Renal cortical epithelial cell (primary cell): Measurements from ENCODE around the gene TMEM135. TPM values are rescaled to one million over a fixed set of nuclear protein-coding genes. Genes with fewer than 3 reads are reported as not detected.
"Not testable (repeated sequence)": the region's sequence is repeated elsewhere in the genome, so short reads cannot be mapped to it uniquely, and the experiment has no call there.

Source experiments
- DNase-seq: peaks from one replicate; pipeline ENCODE4 v3.0.0-alpha.2; 2011; ENCODE audit warnings: low read depth
- total RNA-seq: library from RNA; depleted of rRNA; stranded (reverse); fragments of >200 nt; gene quantifications from 2 replicates; pipeline ENCODE4 v1.2.3, GENCODE V29; 2014

The TMEM135 gene
- total RNA-seq, 1 donor from 2014 or later, result 22.1 TPM

- DNase-seq, result no peak
Measured at GRCh38 chr11:87141980-87142514, 104.3 kb downstream of the TMEM135 start.

GRCh38 chr11:87142594-87142993, 104.9 kb downstream of the TMEM135 start:
- no peak for DNase-seq

- no peak for DNase-seq
Measured at GRCh38 chr11:87143641-87144040, 105.9 kb downstream of the TMEM135 start.

GRCh38 chr11:87144252-87144651, 106.5 kb downstream of the TMEM135 start:
- DNase-seq, result peak; percentile 15

- DNase-seq, result no peak
Measured at GRCh38 chr11:87148749-87149148, 111.0 kb downstream of the TMEM135 start.

GRCh38 chr11:87149782-87150181, 112.0 kb downstream of the TMEM135 start:
- DNase-seq, result not testable (repeated sequence)

- no peak for DNase-seq
Measured at GRCh38 chr11:87150936-87151335, 113.2 kb downstream of the TMEM135 start.

GRCh38 chr11:87154246-87154645, 116.5 kb downstream of the TMEM135 start:
- no peak for DNase-seq

GRCh38 chr11:87156970-87157369, 119.2 kb downstream of the TMEM135 start:
- no peak for DNase-seq

GRCh38 chr11:87169076-87169475, 131.3 kb downstream of the TMEM135 start:
- DNase-seq, result not testable (repeated sequence)

GRCh38 chr11:87173185-87174039, 135.7 kb downstream of the TMEM135 start:
- DNase-seq, result peak; percentile 91

GRCh38 chr11:87174870-87175269, 137.1 kb downstream of the TMEM135 start:
- no peak for DNase-seq

GRCh38 chr11:87176044-87176443, 138.3 kb downstream of the TMEM135 start:
- DNase-seq, result peak; percentile 50

- no peak for DNase-seq
Measured at GRCh38 chr11:87179621-87180020, 141.9 kb downstream of the TMEM135 start.

GRCh38 chr11:87180742-87181141, 143.0 kb downstream of the TMEM135 start:
- peak; percentile 55 for DNase-seq

GRCh38 chr11:87181143-87181542, 143.4 kb downstream of the TMEM135 start:
- DNase-seq, result no peak

GRCh38 chr11:87185228-87185627, 147.5 kb downstream of the TMEM135 start:
- no peak for DNase-seq

- no peak for DNase-seq
Measured at GRCh38 chr11:87187076-87187475, 149.3 kb downstream of the TMEM135 start.

GRCh38 chr11:87187930-87188329, 150.2 kb downstream of the TMEM135 start:
- no peak for DNase-seq

GRCh38 chr11:87188396-87188795, 150.7 kb downstream of the TMEM135 start:
- not testable (repeated sequence) for DNase-seq

GRCh38 chr11:87188921-87189320, 151.2 kb downstream of the TMEM135 start:
- not testable (repeated sequence) for DNase-seq

- no peak for DNase-seq
Measured at GRCh38 chr11:87190071-87190470, 152.3 kb downstream of the TMEM135 start.

GRCh38 chr11:87193756-87194470, 156.2 kb downstream of the TMEM135 start:
- no peak for DNase-seq
